ENCODE data around the gene CCDC30.

CCDC30 gene

DNA sequence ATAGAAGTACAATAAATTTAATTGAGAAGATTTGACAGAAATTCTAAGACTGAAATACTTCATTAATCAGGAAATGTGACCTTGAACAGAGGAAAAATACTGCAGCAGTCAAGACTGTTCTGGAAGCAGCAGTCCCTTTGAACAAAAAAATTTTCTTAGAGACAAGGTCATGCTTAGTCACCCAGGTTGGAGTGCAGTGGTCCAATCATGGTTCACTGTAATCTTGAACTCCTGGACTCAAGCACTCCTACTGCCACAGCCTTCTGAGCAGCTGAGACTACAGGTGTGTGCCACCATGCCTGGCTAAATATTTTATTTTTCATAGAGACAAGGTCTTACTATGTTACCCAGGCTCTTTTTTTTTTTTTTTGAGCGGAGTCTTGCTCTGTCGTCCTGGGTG, 1.9 kb upstream of the CCDC30 start:
- Histone ChIP-seq H2AFZ (ENCODE audit: low read depth) (no peak overlapping the region), H3K4me2 (no peak overlapping the region), H3K27me3 (ENCODE audit: insufficient read depth, low read depth) (no peaks in the 10 kb centered on the region)

DNA sequence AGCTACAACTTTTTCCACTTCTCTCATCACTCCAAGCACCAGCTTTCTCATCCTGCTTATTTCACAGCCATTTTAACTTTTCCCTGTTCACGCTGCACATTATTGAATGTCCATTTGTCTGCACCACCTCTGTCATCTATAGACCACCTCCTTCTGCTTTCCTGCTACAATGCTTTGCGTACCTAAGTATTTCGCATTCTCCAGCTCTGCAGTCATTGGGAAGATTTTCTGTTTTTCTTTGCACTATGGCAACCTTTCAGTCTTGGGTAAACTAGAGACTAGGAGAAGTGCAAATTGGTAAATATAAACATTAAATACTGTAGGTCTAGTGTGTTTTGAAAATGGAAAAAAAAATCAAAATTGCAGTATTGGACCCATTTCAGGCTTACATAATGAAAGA, 835 bp downstream of the CCDC30 start:
- H3K4me3 ChIP-seq (IDR thresholded peaks at IDR 0.05; ENCODE audit: insufficient read depth, low read depth, low read length) = no peak overlapping the region

More for the DNA sequence above, 1.9 kb upstream of the CCDC30 start:
- H3K9ac ChIP-seq = no peak overlapping the region
- no peaks in the 10 kb centered on the region for H3K36me3 ChIP-seq (ENCODE audit: insufficient read depth)
- TF ChIP-seq, protein P1, sequence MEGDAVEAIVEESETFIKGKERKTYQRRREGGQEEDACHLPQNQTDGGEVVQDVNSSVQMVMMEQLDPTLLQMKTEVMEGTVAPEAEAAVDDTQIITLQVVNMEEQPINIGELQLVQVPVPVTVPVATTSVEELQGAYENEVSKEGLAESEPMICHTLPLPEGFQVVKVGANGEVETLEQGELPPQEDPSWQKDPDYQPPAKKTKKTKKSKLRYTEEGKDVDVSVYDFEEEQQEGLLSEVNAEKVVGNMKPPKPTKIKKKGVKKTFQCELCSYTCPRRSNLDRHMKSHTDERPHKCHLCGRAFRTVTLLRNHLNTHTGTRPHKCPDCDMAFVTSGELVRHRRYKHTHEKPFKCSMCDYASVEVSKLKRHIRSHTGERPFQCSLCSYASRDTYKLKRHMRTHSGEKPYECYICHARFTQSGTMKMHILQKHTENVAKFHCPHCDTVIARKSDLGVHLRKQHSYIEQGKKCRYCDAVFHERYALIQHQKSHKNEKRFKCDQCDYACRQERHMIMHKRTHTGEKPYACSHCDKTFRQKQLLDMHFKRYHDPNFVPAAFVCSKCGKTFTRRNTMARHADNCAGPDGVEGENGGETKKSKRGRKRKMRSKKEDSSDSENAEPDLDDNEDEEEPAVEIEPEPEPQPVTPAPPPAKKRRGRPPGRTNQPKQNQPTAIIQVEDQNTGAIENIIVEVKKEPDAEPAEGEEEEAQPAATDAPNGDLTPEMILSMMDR (conservative IDR thresholded peaks at IDR 0.05; ENCODE audit: low read depth, low read length) = no peak
- no peak overlapping the region for H3K27ac ChIP-seq
- H3K4me3 ChIP-seq (IDR thresholded peaks at IDR 0.05; ENCODE audit: insufficient read depth, low read depth, low read length) = no peak overlapping the region
- no peaks in the 10 kb centered on the region for H3K79me2 ChIP-seq (ENCODE audit: insufficient read depth, low read depth)
- H3K4me1 ChIP-seq (ENCODE audit: low read depth, poor library complexity, severe bottlenecking) = peaks cover 13% of the 10 kb centered on the region
- H4K20me1 ChIP-seq (ENCODE audit: insufficient read depth) = no peaks in the 10 kb centered on the region

DNA sequence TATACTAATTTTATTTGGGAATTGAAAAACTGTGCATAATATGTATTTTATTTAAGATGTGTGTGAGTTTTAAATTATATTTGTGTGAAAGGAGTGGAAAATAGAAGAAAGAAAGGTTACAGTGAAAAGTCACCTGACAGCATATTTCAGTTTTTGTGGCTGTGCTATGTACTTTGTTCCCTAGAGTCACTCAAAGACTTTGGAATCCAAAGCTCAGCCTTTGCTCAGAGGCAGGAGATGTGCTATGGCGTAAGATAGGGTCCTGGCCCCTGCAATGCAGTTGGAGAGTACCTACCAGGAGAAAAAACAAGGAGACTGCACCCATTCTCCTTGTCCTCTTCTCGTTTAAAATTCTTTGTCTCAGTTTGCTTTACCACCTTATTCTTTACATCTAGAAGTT, 2.9 kb downstream of the CCDC30 start:
- peaks cover 13% of the 10 kb centered on the region for H3K4me1 ChIP-seq (ENCODE audit: low read depth, poor library complexity, severe bottlenecking)
- H3K9ac ChIP-seq = no peak overlapping the region
- TF ChIP-seq, protein P1 (conservative IDR thresholded peaks at IDR 0.05; ENCODE audit: low read depth, low read length) = no peak
- H3K27me3 ChIP-seq (ENCODE audit: insufficient read depth, low read depth) = no peaks in the 10 kb centered on the region
- H3K79me2 ChIP-seq (ENCODE audit: insufficient read depth, low read depth) = no peaks in the 10 kb centered on the region
- H3K27ac ChIP-seq = no peak overlapping the region
- H3K4me3 ChIP-seq (IDR thresholded peaks at IDR 0.05; ENCODE audit: insufficient read depth, low read depth, low read length) = no peak overlapping the region
- H3K4me2 ChIP-seq = no peak overlapping the region
- no peak overlapping the region for H2AFZ ChIP-seq (ENCODE audit: low read depth)
- no peaks in the 10 kb centered on the region for H3K36me3 ChIP-seq (ENCODE audit: insufficient read depth)
- H4K20me1 ChIP-seq (ENCODE audit: insufficient read depth) = no peaks in the 10 kb centered on the region

More for the DNA sequence above, 835 bp downstream of the CCDC30 start:
- TF ChIP-seq, protein P1 (conservative IDR thresholded peaks at IDR 0.05; ENCODE audit: low read depth, low read length) = no peak
- Histone ChIP-seq H3K79me2 (ENCODE audit: insufficient read depth, low read depth) (no peaks in the 10 kb centered on the region), H3K4me1 (ENCODE audit: low read depth, poor library complexity, severe bottlenecking) (peaks cover 13% of the 10 kb centered on the region), H3K4me2 (no peak overlapping the region), H2AFZ (ENCODE audit: low read depth) (no peak overlapping the region), H3K27me3 (ENCODE audit: insufficient read depth, low read depth) (no peaks in the 10 kb centered on the region), H4K20me1 (ENCODE audit: insufficient read depth) (no peaks in the 10 kb centered on the region), H3K36me3 (ENCODE audit: insufficient read depth) (no peaks in the 10 kb centered on the region), H3K9ac (no peak overlapping the region), H3K27ac (no peak overlapping the region)

DNA sequence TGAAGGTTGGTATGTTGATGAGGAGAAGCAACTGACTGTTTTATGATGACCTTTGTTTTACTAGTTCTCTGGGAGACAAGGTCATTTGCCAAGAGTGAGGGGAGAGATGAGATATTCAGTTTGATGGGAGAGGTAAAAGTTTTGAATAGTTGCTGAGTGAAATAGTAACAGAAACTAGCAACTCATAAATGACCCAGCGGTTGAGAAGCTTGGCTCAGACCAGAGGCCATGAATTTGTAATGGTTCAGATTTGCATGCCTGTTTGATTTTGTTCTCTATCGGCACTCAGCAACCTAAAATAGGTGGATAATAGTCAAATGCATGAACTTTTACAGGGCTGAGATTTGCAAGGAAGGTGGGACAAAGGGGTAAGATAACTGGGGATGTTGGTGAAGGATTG, 6.6 kb downstream of the CCDC30 start:
- Histone ChIP-seq H3K36me3 (ENCODE audit: insufficient read depth) (no peaks in the 10 kb centered on the region), H3K4me2 (no peak overlapping the region), H3K27me3 (ENCODE audit: insufficient read depth, low read depth) (no peaks in the 10 kb centered on the region), H4K20me1 (ENCODE audit: insufficient read depth) (no peaks in the 10 kb centered on the region), H2AFZ (ENCODE audit: low read depth) (no peak overlapping the region), H3K27ac (no peak overlapping the region), H3K79me2 (ENCODE audit: insufficient read depth, low read depth) (no peaks in the 10 kb centered on the region), H3K4me1 (ENCODE audit: low read depth, poor library complexity, severe bottlenecking) (no peaks in the 10 kb centered on the region), H3K4me3 (IDR thresholded peaks at IDR 0.05; ENCODE audit: insufficient read depth, low read depth, low read length) (no peak overlapping the region), H3K9ac (no peak overlapping the region)
- TF ChIP-seq, protein P1 (conservative IDR thresholded peaks at IDR 0.05; ENCODE audit: low read depth, low read length) = no peak

Measured in KMS-11 (cell line).